HEK293T (cell line): ENCODE results near the gene ZSCAN30.

Experiments
- ARNT ChIP-seq: fragments of 450-650 bp; IDR thresholded peaks from 2 replicates; pipeline ENCODE4 v1.6.1; 2017; ENCODE audit warnings: mild to moderate bottlenecking
- BHLHE40 ChIP-seq: fragments of 450-650 bp; IDR thresholded peaks from 2 replicates; pipeline ENCODE4 v1.6.1; 2016; ENCODE audit warnings: mild to moderate bottlenecking, moderate library complexity, borderline replicate concordance
- CTBP1 ChIP-seq: fragments of 450-650 bp; IDR thresholded peaks from 2 replicates; pipeline ENCODE4 v1.6.1; 2016; ENCODE audit warnings: borderline replicate concordance
- FOXK2 ChIP-seq: fragments of 450-650 bp; IDR thresholded peaks from 2 replicates; pipeline ENCODE4 v1.6.1; 2016; ENCODE audit warnings: mild to moderate bottlenecking
- NFRKB ChIP-seq: fragments of 450-650 bp; IDR thresholded peaks from 2 replicates; pipeline ENCODE4 v1.6.1; 2016; ENCODE audit warnings: mild to moderate bottlenecking, moderate library complexity
- ZNF384 ChIP-seq: fragments of 450-650 bp; IDR thresholded peaks from 2 replicates; pipeline ENCODE4 v1.6.1; 2016

- TF ChIP-seq CTBP1: no peak
- no peak for TF ChIP-seq FOXK2
- no peak for TF ChIP-seq ARNT
- no peak for TF ChIP-seq NFRKB
- TF ChIP-seq ZNF384: no peak
- TF ChIP-seq BHLHE40: no peak
Measured at GRCh38 chr18:35239314-35239713, 50.7 kb downstream of the ZSCAN30 start.
